HS-27A (cell line): ENCODE results near the gene TEF.
A peak's percentile ranks its signal among the peaks of the same experiment; 100 is the strongest.
"Not testable (repeated sequence)": the region's sequence is repeated elsewhere in the genome, so short reads cannot be mapped to it uniquely, and the experiment has no call there.

ENCODE experiments used
- DNase-seq: peaks from one replicate; pipeline ENCODE4 v3.0.0-alpha.2; 2012; ENCODE audit warnings: low read depth, missing footprints

TEF gene

DNA sequence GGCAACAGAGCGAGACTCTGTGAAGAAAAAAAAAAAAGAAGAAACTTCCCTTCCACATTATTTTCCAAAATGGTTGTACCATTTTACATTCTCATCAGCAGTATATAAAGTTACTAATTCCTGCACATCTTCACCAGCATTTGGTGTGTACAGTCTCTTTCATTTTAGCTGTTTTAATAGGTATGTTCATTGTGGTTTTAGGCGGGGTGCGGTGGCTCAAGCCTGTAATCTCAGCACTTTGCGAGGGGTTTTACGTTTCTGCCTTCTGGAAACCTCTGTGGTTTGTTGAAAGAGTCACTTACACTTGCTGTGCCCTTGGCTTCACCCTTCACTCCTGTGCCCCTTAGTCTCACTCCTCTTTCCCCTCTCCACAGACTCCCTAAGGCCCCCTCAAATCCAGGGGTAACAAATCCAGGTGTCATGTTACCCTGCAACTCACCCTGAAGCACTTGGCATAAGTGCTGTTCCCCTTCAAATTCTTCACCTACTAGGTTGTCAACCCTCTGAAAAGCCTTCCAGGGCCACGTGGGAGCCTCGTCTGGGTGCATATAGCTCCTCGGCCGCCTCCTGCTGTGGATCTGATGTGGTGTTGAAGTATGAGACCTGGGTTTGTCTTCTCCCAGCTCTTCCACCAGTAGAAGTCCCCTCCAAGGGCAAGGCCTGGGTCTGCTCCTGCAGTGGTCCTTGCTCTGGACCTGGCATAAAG, 44.1 kb downstream of the TEF start:
- no peak for DNase-seq

GRCh38 chr22:41429232-41429950, 47.6 kb downstream of the TEF start:
- no peak for DNase-seq

DNA sequence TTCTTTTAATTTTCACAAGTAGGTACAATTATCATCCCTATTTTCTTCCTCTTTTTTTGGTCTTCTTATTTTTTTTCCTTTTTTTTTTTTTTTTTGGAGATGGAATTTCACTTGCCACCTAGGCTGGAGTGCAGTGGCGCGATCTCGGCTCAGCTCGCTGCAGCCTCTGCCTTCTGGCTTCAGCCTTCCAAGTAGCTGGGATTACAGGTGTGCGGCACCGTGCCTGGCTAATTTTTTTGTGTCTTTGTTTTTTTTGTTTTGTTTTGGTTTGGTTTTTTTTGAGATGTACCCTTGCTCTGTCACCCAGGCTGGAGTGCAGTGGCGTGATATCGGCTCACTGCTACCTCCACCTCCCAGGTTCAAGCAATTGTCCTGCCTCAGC, 48.2 kb downstream of the TEF start:
- DNase-seq, result no peak

GRCh38 chr22:41431656-41432055, 49.9 kb downstream of the TEF start:
- no peak for DNase-seq

DNA sequence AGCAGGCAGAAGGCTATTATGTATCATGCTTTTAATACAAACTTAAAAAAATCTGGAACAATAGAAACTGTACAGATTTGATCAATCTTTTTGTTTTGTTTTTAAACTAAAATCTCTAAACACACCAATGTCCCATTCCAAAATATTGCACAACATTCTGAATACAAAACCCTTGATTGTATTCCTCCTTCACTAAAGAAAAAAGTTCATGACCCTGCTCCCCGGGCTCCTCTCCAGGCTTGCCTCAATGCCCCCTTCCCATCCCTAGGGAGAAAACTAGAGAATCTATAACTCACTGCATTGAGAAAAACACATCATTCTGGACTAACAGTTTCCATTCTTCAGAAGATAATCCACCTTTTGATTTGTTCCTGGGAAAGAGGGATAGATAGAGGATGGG, 51.7 kb downstream of the TEF start:
- DNase-seq, result not testable (repeated sequence)

DNA sequence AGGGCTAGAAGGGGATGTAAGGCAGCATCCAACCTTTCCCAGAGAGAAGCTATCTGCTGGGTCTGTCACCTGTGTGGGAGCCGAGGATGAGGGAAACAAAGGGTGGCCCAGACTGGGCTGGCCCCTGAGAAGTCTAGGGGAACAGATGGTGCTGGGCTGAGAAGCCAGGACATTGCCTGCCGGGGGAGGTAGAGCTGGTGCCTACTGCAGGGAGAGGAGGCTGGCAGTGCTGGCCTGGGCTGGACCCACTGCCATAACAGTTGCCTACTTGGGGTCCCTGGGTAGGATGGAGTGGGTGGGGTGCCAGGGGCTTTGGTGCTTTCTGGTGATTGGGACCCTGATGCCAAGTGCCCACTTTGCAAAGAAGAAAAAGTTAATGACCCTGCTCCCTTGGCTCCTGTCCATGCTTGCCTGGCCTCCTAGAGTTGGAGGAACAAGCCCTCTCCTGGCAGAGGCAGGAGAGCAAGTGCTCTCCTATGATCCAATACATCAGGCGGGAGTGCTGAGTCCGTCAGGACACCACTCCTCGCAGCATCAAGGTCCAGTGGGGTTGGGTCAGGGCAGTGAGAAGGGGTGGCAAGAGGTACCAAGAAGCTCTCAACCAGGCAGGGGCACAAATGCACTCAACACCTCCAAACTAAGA, 52.7 kb downstream of the TEF start:
- DNase-seq, result not testable (repeated sequence)

DNA sequence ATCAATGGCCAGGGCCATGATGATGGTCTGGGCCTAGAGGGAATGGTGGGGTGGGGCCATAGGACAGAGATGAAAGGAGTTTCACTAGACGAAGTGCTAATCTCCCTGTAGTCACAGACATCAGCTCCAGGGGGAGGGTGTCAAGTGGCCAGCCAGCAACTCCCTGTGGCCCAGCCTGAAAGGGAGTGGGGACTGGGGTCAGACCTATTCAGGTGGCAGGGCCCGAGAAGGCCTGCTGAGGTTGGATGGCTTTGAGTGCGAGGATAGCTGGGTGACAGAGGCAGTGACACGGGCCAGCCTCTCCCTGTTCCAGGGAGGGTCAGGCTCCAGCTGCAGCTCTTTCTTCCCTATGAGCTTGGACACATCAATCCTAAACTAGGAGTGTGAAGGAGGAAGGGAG, 53.8 kb downstream of the TEF start:
- DNase-seq, result no peak

GRCh38 chr22:41436322-41437113, 54.8 kb downstream of the TEF start:
- no peak for DNase-seq

DNA sequence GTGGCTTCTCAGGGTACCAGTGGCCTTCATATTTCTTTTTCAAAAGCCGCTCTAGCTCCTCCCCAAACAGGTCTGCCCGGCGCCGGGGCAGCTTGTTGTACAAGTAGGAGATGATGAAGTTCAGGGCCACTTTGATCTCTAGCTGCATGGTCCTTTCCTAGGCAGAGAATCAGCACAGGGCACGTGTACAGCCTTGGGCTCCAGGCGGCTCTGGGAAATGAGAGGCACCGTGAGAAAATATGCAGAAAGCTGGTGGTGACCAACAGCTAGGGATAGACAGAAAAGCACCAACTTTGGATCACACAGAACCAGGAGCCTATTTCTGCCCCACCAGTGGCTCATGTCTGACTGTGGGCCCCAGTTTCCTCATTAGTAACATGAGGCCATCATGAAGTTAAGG, 55.5 kb downstream of the TEF start:
- DNase-seq, result no peak

DNA sequence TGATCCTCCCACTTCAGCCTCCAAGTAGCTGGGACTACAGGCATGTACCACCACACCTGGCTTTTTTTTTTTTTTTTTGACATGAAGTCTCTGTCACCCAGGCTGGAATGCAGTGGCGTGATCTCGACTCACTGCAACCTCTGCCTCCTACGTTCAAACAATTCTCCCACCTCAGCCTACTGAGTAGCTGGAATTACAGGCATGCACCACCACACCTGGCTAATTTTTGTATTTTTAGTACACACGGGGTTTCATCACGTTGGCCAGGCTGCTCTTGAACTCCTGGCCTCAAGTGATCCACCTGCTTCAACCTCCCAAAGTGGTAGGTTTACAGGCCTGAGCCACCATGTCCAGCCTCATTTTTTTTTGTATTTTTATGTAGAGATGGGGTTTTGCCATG, 58.8 kb downstream of the TEF start:
- DNase-seq, result not testable (repeated sequence)

GRCh38 chr22:41442240-41442792, 60.6 kb downstream of the TEF start:
- DNase-seq, result no peak

- DNase-seq, result peak; percentile 78
These were observed 62.8 kb downstream of the TEF start for GRCh38 chr22:41444360-41445128.

DNA sequence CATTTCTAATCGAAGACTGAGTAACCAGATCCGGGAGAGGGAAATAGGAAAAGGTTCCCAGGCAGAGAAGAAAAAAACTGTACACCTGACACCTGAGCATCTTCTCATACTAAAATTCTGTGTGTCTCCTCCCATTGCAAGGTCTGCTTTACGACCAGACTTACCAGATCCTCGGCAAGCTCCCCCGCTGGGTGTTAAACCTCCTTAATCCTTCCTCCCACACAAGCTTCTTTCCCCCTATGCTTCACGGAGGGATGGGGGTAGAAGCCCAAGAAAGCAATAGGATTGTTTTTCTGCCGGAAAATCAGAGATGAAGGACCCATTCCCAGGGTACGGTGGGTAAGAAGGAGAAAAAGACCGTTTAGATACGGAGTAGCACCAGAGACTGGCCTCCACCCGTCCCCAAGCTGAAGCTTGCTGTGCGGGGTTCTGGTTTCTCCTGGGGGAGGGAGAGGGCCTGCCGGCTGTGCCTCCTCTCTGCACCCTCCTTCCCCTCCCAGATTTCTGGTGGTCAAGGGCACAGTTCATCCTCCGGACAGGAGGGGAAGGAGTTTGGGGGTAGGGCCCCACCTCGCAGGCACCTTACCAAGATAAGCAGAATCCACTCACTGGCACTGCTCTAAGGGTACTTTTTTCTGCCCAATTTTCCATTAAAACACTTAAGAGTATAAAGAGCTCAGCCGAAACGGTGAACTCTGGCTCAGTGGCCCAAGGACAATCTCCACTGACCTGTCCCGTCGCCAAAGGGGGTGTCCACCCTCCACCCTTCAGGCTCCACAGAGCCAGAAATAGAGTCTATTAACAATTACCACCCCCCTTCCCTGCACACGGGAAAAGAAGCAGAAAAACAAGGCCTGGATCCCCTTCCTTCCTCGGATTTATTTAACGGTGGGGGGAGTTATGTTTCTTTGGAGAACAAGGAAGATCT, 63.7 kb downstream of the TEF start:
- peak; percentile 9 for DNase-seq

DNA sequence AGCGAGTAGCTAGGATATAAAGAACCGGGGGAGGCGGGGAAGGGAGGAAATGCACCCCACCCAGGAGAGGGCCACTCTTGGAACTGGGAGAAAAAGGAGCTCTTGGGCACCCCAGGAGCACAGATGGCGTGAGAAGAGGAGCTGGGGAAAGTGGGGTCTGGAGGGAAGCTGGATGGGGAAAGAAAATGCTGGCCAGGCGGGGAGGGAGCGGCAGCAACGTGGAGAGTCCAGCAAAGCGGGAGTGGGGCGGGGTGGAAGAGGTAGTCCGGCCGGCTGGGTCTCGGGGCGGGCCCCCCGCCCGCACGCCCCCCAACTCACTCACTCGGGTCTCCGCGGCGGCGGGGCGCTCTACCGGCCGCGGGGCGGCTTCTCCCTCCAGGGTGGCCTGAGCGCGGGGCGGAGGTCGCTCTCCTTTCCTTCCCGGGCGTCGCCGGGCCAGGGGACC, 64.3 kb downstream of the TEF start:
- no peak for DNase-seq

- DNase-seq, result peak; percentile 79
These were observed 65.1 kb downstream of the TEF start, which contains the start of gene TOB2 for GRCh38 chr22:41446639-41447434. Gene TOB2, minus strand, starts transcription at chr22:41446801. Its CDS starts 9,456 bp downstream, at chr22:41437345.

GRCh38 chr22:41447435-41448188, 65.9 kb downstream of the TEF start:
- peak; percentile 27 for DNase-seq

GRCh38 chr22:41448189-41448808, 66.6 kb downstream of the TEF start:
- peak; percentile 96 for DNase-seq
